ENCODE results near the gene INPP5A.

GRCh38 chr10:132512693-132513345 lies 24.8 kb upstream of the INPP5A start:
- TF ChIP-seq CTCF (IDR thresholded peaks at IDR 0.05) (no peak), POLR2A (IDR thresholded peaks at IDR 0.05) (no peak)
